Muscle layer of duodenum (tissue), 2 donors: ENCODE measurements around the gene SCAF4.

ENCODE experiments used
- H3K27ac ChIP-seq: one replicate; pipeline ENCODE4 v1.7.0; 2013; ENCODE audit warnings: mild to moderate bottlenecking, low read length
- H3K27me3 ChIP-seq: one replicate; pipeline ENCODE4 v1.7.0; 2013; ENCODE audit warnings: low read depth, mild to moderate bottlenecking, control low read depth, low read length
- H3K36me3 ChIP-seq, 2 donors: one replicate each; pipeline ENCODE4 v1.7.0; 2013; ENCODE audit warnings: low read length in 2 of 2, control low read depth in 1 of 2, mild to moderate bottlenecking in 1 of 2; ENCODE audit not compliant: insufficient read depth in 2 of 2, control insufficient read depth in 1 of 2
- H3K4me1 ChIP-seq, 2 donors: one replicate each; pipeline ENCODE4 v1.7.0; 2013; ENCODE audit warnings: low read length in 2 of 2, mild to moderate bottlenecking in 2 of 2, control low read depth in 1 of 2, moderate library complexity in 1 of 2; ENCODE audit not compliant: insufficient read depth in 2 of 2, control insufficient read depth in 1 of 2
- H3K4me3 ChIP-seq, 2 donors: one replicate each; pipeline ENCODE4 v1.7.0; 2013; ENCODE audit warnings: low read length in 2 of 2, low read depth in 1 of 2, mild to moderate bottlenecking in 1 of 2
- H3K9me3 ChIP-seq, 2 donors: one replicate each; pipeline ENCODE4 v1.7.0; 2013; ENCODE audit warnings: low read length in 2 of 2, control low read depth in 1 of 2, mild to moderate bottlenecking in 1 of 2; ENCODE audit not compliant: control insufficient read depth in 1 of 2
- donor health status: healthy.

SCAF4 gene

DNA sequence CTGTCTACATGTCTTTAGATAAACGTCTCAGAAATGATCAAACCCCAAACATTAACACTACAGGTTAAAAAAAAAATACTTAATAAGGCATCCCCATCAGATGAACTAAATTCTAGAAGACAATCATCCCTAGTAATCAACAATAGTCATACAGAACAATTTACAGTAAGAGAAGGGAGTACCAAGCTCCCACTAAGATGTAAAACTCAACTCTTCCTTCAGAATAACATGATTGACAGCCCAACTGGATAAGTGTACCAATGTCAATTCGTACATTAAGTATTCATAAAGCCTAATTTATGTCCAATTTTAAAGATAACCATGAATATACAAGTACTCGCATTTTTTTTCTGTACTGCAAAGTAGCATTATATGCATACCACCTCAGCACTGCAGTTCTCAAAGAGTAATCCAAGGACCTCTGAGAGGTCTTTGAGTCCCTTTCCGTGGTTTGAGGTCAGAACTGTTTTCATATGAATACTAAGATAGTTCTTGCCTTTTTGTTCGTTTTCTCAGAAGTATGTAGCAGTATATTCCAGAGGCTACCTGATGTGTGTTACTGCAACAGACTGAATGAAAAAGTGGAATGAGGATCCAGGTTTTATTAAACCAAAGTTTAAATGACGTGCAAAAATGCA is 6.6 kb downstream of the SCAF4 start:
- Histone ChIP-seq H3K36me3 (no peaks in the 10 kb centered on the region), H3K9me3 (no peaks in the 10 kb centered on the region), H3K4me3 (no peak overlapping the region), H3K27me3 (no peaks in the 10 kb centered on the region), H3K4me1 (peaks cover 20 to 46% of the 10 kb centered on the region in 2 donors), H3K27ac (no peak overlapping the region)

DNA sequence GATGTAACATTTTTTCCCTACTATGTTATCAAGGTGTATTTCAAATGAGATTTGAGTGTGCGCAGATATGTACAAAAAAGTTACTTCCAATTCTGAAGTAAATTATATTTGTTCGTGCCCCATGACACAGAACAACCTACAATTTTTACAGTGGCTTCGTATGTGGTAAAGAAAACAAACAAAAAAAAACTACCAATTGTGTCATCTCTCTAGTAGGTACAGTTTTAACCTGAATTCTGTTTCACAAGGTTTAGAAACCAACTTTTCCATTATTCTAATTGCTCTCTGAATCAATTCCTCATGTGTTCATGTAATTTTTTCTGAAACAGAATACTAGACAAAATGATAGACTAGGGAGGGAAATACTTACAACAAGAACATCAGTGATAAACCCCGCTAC is 7.4 kb downstream of the SCAF4 start:
- Histone ChIP-seq H3K4me3 (no peak overlapping the region), H3K27me3 (no peaks in the 10 kb centered on the region), H3K9me3 (no peaks in the 10 kb centered on the region), H3K4me1 (peaks cover 12 to 38% of the 10 kb centered on the region in 2 donors), H3K27ac (no peak overlapping the region), H3K36me3 (no peaks in the 10 kb centered on the region)

DNA sequence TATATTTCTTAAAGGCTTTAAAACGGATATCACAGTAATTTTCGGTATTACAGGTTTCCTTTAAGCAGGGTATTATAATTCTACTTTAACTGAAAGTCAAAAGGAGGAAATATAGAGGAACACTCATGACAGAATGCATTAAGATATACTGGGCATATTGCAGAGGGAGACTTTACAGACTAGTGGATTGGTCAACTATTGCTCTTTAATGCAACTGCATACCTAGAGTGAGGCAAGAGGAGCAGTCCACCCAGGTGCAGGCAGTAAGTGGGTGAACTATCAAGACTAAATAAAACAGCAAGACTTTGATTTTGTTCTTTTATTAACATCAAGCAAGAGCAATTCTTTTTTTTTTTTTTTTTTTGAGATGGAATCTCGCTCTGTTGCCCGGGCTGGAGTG is 10.5 kb downstream of the SCAF4 start:
- peaks cover 4 to 17% of the 10 kb centered on the region in 2 donors for H3K4me1 ChIP-seq
- no peak overlapping the region for H3K27ac ChIP-seq
- H3K9me3 ChIP-seq = no peaks in the 10 kb centered on the region

DNA sequence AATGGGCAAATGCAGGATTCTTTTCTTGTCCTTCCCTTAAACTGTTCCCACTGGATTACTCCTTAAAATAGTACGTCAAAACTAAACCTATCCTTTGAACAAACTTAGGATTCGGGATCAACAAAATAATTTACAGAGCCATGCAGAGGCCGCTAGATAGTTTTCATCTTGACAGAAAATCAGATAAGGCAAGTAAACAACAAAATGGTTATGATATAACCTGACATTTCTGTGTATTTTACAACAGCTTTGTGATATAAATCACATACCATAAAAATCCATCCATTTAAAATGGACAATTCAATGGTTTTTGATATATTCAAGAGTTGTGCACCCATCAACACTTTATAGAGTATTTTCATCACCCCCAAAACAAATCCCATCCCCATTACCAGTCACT is 11.2 kb downstream of the SCAF4 start:
- Histone ChIP-seq H3K27me3 (no peaks in the 10 kb centered on the region), H3K4me1 (peaks cover 4 to 19% of the 10 kb centered on the region in 2 donors), H3K9me3 (no peaks in the 10 kb centered on the region), H3K27ac (no peak overlapping the region), H3K4me3 (no peak overlapping the region), H3K36me3 (no peaks in the 10 kb centered on the region)

More for the DNA sequence above, 10.5 kb downstream of the SCAF4 start:
- no peaks in the 10 kb centered on the region for H3K36me3 ChIP-seq
- no peak overlapping the region for H3K4me3 ChIP-seq
- no peaks in the 10 kb centered on the region for H3K27me3 ChIP-seq

DNA sequence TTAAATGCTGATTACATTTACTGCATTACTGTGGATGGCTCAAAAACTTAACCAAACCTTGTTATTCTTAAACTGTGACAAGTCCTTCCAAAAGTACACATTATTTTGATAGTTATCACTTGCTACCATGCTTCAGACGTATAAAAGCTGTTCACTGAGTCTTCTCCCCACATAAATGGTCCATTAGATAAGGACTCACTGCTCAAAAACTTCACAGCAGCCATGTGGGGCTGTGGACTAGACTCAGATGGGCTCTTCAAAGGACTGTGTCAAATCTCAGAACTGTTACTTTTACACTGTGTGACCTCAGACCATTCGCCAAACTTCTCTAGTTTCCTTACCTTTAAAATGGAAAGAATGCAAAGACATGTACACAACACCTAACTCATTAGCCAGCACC is 11.6 kb downstream of the SCAF4 start:
- Histone ChIP-seq H3K4me1 (peaks cover 4 to 23% of the 10 kb centered on the region in 2 donors), H3K27ac (no peak overlapping the region), H3K4me3 (no peak overlapping the region), H3K9me3 (no peaks in the 10 kb centered on the region), H3K27me3 (no peaks in the 10 kb centered on the region), H3K36me3 (no peaks in the 10 kb centered on the region)

DNA sequence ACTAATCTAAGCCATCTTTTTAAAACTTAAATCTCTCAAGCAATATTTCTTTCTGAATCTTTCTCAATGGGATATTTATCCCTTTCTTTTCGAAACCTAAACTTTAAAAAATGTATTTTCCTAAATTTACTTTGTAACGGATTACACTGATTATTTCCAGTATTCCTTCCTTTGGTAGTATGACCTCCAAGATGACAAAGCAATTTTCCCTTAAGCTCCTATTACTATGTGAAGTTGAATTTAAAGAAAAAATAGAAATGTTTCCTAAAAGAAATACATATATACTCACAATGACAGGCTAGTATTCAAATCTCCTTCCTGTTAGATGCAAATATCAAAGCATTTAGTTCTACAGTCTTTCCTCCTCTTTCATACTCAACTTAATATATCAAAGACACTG is 15.8 kb downstream of the SCAF4 start:
- no peak overlapping the region for H3K4me3 ChIP-seq
- no peaks in the 10 kb centered on the region for H3K27me3 ChIP-seq
- no peaks in the 10 kb centered on the region for H3K9me3 ChIP-seq
- H3K27ac ChIP-seq = no peak overlapping the region
- peaks cover 4 to 40% of the 10 kb centered on the region in 2 donors for H3K4me1 ChIP-seq
- H3K36me3 ChIP-seq = no peaks in the 10 kb centered on the region

DNA sequence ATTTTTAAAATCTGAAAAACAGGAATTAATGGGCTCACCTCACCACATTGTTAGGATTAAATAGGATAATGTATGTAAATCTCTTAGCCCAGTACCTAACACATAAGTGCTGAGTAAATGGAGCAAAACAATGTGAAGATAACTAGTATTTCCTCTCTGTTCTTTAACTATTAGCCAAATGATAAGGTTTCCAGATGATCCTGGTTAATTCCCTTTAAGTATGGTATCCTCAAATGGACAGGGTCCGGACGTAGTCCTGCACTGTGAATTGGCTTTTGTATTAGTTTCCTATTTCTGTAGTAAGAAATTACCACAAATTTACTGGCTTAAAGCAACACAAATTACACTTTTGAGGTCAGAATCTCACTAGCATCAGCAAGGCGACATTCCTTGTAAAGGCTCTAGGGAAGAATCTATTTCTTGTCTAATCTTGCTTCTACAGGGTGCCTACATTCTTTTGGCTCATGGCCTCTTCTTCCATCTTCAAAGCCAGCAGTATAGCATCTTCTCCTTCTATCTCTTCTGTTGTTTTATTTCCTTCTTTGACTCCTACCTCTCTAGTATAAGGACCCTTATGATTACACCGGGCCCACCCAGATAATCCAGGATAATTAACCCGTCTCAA is 17.1 kb downstream of the SCAF4 start:
- peaks cover 4 to 36% of the 10 kb centered on the region in 2 donors for H3K4me1 ChIP-seq
- H3K4me3 ChIP-seq = no peak overlapping the region

DNA sequence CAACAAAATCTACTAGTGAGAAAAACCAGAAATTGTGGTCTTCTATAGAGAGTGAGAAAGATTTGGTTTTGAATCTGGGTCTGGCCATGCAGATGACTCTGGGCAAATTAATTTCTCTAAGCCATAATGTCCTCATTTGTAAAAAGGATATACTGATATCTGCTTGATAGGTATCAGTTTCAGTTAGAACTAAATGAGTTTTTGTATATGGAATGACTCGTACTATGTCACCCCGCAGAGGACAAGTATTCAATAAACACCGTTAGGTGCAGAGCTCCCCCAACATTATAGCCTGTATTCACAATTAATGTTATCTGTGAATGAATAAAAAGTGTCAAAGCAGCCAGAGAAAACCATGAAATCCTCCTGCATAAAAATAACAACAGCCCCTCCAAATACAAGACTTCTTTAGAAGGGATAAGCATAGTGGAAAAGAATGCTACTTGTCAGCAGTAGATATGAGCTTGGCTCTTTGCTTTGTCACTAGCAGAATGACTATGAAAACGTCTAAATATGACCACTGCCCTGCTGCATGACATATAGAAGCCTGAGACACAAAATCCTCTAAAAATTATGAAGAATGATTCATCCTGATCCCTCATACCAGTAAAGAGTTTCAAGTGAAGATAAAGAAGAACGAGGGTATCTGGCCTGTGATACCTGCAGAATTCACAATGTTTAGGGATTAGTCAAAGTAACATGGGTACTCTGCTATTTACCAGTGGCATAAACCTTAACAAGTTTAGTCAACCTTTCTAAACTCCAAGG is 17.8 kb downstream of the SCAF4 start:
- Histone ChIP-seq H3K9me3 (no peaks in the 10 kb centered on the region), H3K27ac (no peak overlapping the region), H3K4me1 (peaks cover 4 to 42% of the 10 kb centered on the region in 2 donors), H3K27me3 (no peaks in the 10 kb centered on the region), H3K4me3 (no peak overlapping the region), H3K36me3 (no peaks in the 10 kb centered on the region)

More for the DNA sequence above, 17.1 kb downstream of the SCAF4 start:
- Histone ChIP-seq H3K36me3 (no peaks in the 10 kb centered on the region), H3K27ac (no peak overlapping the region), H3K9me3 (no peaks in the 10 kb centered on the region), H3K27me3 (no peaks in the 10 kb centered on the region)

DNA sequence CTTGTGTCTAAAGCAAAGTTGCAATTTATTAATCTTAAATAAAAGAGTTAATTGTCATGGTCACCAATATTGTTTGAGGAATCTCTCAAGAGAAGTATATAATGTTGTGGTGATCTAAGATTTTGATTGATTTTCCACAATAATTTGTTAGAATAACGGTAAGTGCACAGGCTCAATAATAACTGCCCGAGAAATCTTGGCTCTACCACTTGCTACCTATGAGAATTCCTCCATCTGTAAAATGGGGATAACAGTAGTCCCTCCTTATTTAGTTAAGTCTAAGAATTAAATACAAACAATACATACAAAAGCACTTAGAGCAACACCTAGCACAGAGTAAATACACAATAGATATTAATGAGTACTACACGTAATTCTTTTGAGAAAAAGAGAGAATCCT is 18.8 kb downstream of the SCAF4 start:
- H3K27ac ChIP-seq = no peak overlapping the region
- H3K36me3 ChIP-seq = no peaks in the 10 kb centered on the region
- no peak overlapping the region for H3K4me3 ChIP-seq
- H3K27me3 ChIP-seq = no peaks in the 10 kb centered on the region
- H3K9me3 ChIP-seq = no peaks in the 10 kb centered on the region
- peaks cover 4 to 51% of the 10 kb centered on the region in 2 donors for H3K4me1 ChIP-seq

DNA sequence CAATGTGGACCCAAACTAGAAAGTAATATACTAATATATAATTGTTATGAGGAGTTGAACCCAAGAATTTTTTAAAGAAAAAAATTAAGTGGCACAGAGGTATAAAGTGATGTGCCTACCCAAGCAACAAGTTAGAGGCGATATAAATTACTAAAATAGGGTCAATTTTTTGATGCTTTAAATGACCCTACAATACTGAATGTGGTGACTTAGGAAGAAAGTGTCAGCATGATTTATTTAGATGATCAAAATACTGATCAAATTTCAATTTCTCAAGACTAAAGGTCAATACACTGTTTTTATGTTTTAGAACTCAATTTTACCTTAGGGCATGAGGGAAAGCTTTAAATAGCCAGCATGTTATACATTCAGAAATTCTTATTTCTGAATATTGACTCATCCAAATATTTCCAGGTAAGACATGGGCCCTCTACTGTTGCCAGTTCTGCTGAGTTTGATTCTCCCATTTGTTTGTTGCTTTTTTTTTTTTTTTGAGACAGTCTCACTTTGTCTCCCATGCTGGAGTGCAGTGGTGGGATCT is 20.1 kb downstream of the SCAF4 start:
- no peaks in the 10 kb centered on the region for H3K9me3 ChIP-seq
- no peak overlapping the region for H3K4me3 ChIP-seq
- H3K4me1 ChIP-seq = peaks cover 4 to 54% of the 10 kb centered on the region in 2 donors
- no peaks in the 10 kb centered on the region for H3K27me3 ChIP-seq
- H3K27ac ChIP-seq = no peak overlapping the region
- H3K36me3 ChIP-seq = no peaks in the 10 kb centered on the region

DNA sequence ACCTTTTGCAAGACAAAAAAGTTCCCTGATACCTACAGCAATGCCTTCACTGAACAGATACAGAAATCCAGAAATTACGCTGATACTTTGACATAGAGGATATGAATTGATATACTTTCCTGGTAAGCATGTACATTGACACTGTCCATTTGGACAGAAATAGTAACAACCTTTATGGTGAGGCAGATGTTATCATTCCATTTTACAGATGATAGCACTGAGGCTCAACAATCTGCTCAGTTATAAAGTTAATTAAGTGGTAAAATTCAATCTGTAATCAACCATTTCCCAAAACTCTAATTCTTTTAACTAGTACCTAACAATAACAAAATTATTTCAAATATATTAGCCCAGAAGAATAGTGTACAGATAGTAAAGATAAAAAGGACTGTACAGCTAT is 20.6 kb downstream of the SCAF4 start:
- Histone ChIP-seq H3K27ac (no peak overlapping the region), H3K36me3 (no peaks in the 10 kb centered on the region), H3K27me3 (no peaks in the 10 kb centered on the region), H3K4me3 (no peak overlapping the region), H3K9me3 (no peaks in the 10 kb centered on the region), H3K4me1 (peaks cover 0 to 52% of the 10 kb centered on the region in 2 donors)
